Measurements from ENCODE around the gene SLC22A3. TPM values are rescaled to one million over a fixed set of nuclear protein-coding genes. Genes with fewer than 3 reads are reported as not detected.

Gene SLC22A3
- total RNA-seq, 1 donor from 2014 or later = 0.57 TPM

GRCh38 chr6:160303806-160304205 is 44.4 kb upstream of the SLC22A3 start:
- DNase-seq (ENCODE audit: low read depth) = no peak
- Mint-ChIP-seq H3K27me3 (ENCODE audit: low read depth, unreplicated experiment) (no peaks in the 10 kb centered on the region), H3K4me3 (ENCODE audit: unreplicated experiment) (no peak overlapping the region), H3K27ac (ENCODE audit: unreplicated experiment) (no peak overlapping the region), H3K9me3 (ENCODE audit: unreplicated experiment) (peaks cover 11% of the 10 kb centered on the region), H3K4me1 (ENCODE audit: low read depth, unreplicated experiment) (peaks cover 2% of the 10 kb centered on the region), H3K36me3 (ENCODE audit: low read depth, unreplicated experiment) (no peaks in the 10 kb centered on the region)
- Histone ChIP-seq H3K4me3 (ENCODE audit: insufficient read depth, low read depth, low read length) (no peak overlapping the region), H3K27ac (ENCODE audit: low read depth, low read length) (no peak overlapping the region), H3K36me3 (ENCODE audit: insufficient read depth, low read length) (no peaks in the 10 kb centered on the region), H4K20me1 (ENCODE audit: insufficient read depth, low read length) (no peaks in the 10 kb centered on the region), H3K27me3 (ENCODE audit: insufficient read depth, low read length) (no peaks in the 10 kb centered on the region), H2AFZ (ENCODE audit: low read depth, low read length) (no peak overlapping the region), H3K9me3 (ENCODE audit: insufficient read depth, low read depth, low read length) (no peaks in the 10 kb centered on the region), H3K79me2 (ENCODE audit: insufficient read depth, low read length) (no peaks in the 10 kb centered on the region), H3K4me2 (ENCODE audit: low read length) (no peak overlapping the region), H3K9ac (ENCODE audit: low read length) (no peak overlapping the region), H3K4me1 (ENCODE audit: insufficient read depth, low read length) (no peaks in the 10 kb centered on the region)
- TF ChIP-seq CTCF (IDR thresholded peaks at IDR 0.05; ENCODE audit: insufficient read depth, low read depth, low read length) (no peak), EZH2 (IDR thresholded peaks at IDR 0.05; ENCODE audit: insufficient read depth, low read length) (no peak)
- FAIRE-seq = no peak

GRCh38 chr6:160305926-160306713 is 42.1 kb upstream of the SLC22A3 start:
- no peak overlapping the region for H2AFZ ChIP-seq (ENCODE audit: low read depth, low read length)
- Mint-ChIP-seq H3K27me3 (ENCODE audit: low read depth, unreplicated experiment) (no peaks in the 10 kb centered on the region), H3K4me1 (ENCODE audit: low read depth, unreplicated experiment) (peaks cover 2% of the 10 kb centered on the region), H3K9me3 (ENCODE audit: unreplicated experiment) (peaks cover 15% of the 10 kb centered on the region), H3K27ac (ENCODE audit: unreplicated experiment) (no peak overlapping the region), H3K36me3 (ENCODE audit: low read depth, unreplicated experiment) (peaks cover 1% of the 10 kb centered on the region), H3K4me3 (ENCODE audit: unreplicated experiment) (no peak overlapping the region)
- no peak for TF ChIP-seq EZH2 (IDR thresholded peaks at IDR 0.05; ENCODE audit: insufficient read depth, low read length)
- no peak for TF ChIP-seq CTCF (IDR thresholded peaks at IDR 0.05; ENCODE audit: insufficient read depth, low read depth, low read length)
- H3K79me2 ChIP-seq (ENCODE audit: insufficient read depth, low read length) = no peaks in the 10 kb centered on the region
- no peaks in the 10 kb centered on the region for H3K4me1 ChIP-seq (ENCODE audit: insufficient read depth, low read length)
- no peaks in the 10 kb centered on the region for H3K36me3 ChIP-seq (ENCODE audit: insufficient read depth, low read length)
- H3K4me3 ChIP-seq (ENCODE audit: insufficient read depth, low read depth, low read length) = no peak overlapping the region
- FAIRE-seq (no peak), DNase-seq (ENCODE audit: low read depth) (no peak)
- H3K4me2 ChIP-seq (ENCODE audit: low read length) = no peak overlapping the region
- no peak overlapping the region for H3K9ac ChIP-seq (ENCODE audit: low read length)
- no peak overlapping the region for H3K27ac ChIP-seq (ENCODE audit: low read depth, low read length)
- H3K9me3 ChIP-seq (ENCODE audit: insufficient read depth, low read depth, low read length) = no peaks in the 10 kb centered on the region
- no peaks in the 10 kb centered on the region for H3K27me3 ChIP-seq (ENCODE audit: insufficient read depth, low read length)
- no peaks in the 10 kb centered on the region for H4K20me1 ChIP-seq (ENCODE audit: insufficient read depth, low read length)

- H3K4me1 Mint-ChIP-seq (ENCODE audit: low read depth, unreplicated experiment) = no peaks in the 10 kb centered on the region
- DNase-seq (ENCODE audit: low read depth) (no peak), FAIRE-seq (no peak)
- no peaks in the 10 kb centered on the region for H3K27me3 Mint-ChIP-seq (ENCODE audit: low read depth, unreplicated experiment)
- H3K9me3 Mint-ChIP-seq (ENCODE audit: unreplicated experiment) = peaks cover 17% of the 10 kb centered on the region
- no peaks in the 10 kb centered on the region for H4K20me1 ChIP-seq (ENCODE audit: insufficient read depth, low read length)
- no peaks in the 10 kb centered on the region for H3K79me2 ChIP-seq (ENCODE audit: insufficient read depth, low read length)
- no peak overlapping the region for H3K27ac Mint-ChIP-seq (ENCODE audit: unreplicated experiment)
- no peak overlapping the region for H3K27ac ChIP-seq (ENCODE audit: low read depth, low read length)
- no peak overlapping the region for H2AFZ ChIP-seq (ENCODE audit: low read depth, low read length)
- no peaks in the 10 kb centered on the region for H3K4me1 ChIP-seq (ENCODE audit: insufficient read depth, low read length)
- no peak overlapping the region for H3K4me3 ChIP-seq (ENCODE audit: insufficient read depth, low read depth, low read length)
- no peak overlapping the region for H3K4me2 ChIP-seq (ENCODE audit: low read length)
- no peak overlapping the region for H3K9ac ChIP-seq (ENCODE audit: low read length)
- no peak overlapping the region for H3K4me3 Mint-ChIP-seq (ENCODE audit: unreplicated experiment)
- TF ChIP-seq CTCF (IDR thresholded peaks at IDR 0.05; ENCODE audit: insufficient read depth, low read depth, low read length) (no peak), EZH2 (IDR thresholded peaks at IDR 0.05; ENCODE audit: insufficient read depth, low read length) (no peak)
- H3K27me3 ChIP-seq (ENCODE audit: insufficient read depth, low read length) = no peaks in the 10 kb centered on the region
- H3K36me3 ChIP-seq (ENCODE audit: insufficient read depth, low read length) = no peaks in the 10 kb centered on the region
- H3K9me3 ChIP-seq (ENCODE audit: insufficient read depth, low read depth, low read length) = no peaks in the 10 kb centered on the region
- peaks cover 6% of the 10 kb centered on the region for H3K36me3 Mint-ChIP-seq (ENCODE audit: low read depth, unreplicated experiment)
Measured at GRCh38 chr6:160309718-160310117, 38.5 kb upstream of the SLC22A3 start.
